ENCODE measurements around the gene CDC42BPG. TPM values are rescaled to one million over a fixed set of nuclear protein-coding genes. Genes with fewer than 3 reads are reported as not detected.

The CDC42BPG gene
- total RNA-seq, 1 experiment from 2014 or later: 24.9 TPM

DNA sequence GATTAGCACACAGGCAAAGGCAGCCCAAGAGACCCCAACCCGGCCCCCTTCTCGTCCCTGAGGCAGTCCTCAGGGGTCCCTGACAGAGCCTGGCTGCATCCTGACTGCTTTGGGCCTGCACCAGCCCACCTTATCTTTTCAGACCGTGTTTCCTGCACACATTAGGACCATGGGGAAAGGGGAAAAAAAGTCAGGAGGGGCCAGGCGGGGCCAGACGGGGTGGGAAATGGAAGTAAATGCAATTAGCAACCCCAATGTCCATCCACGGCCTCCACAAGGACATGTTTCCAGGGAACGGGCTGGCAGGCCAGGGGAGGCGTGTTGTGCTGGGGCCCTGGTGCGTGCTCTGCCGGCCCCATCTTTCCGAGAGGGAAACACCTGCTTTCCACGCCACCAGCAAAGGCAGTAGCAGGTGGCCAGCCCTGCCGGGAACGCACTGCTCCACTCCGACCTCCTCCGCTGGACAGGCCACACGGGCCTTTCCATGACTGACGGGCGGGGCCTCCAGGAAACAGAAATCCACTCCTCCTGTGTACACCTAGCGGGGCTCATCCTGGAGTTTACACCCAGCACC, 26.5 kb upstream of the CDC42BPG start:
- no peak overlapping the region for H3K27ac ChIP-seq (ENCODE audit: insufficient read length, low read depth, low read length)
- no peak overlapping the region for H3T11ph ChIP-seq (ENCODE audit: low read length)
- H3K4ac ChIP-seq (ENCODE audit: low read depth, low read length): no peak overlapping the region
- Mint-ChIP-seq H3K27ac (0 out of 7 replicates have a peak overlapping the region, but pooled peaks of 1 of the 3 experiments have one; percentile 58), H3K9me3 (no peaks in the 10 kb centered on the region), H3K4me3 (no peak overlapping the region), H3K27me3 (ENCODE audit: low read depth) (no peaks in the 10 kb centered on the region), H3K36me3 (ENCODE audit: insufficient read depth in 1 of 3, low read depth in 3 of 3) (peaks cover 4 to 14% (median 8%) of the 10 kb centered on the region in 3 experiments; a peak in 6 of 7 replicates), H3K4me1 (peaks cover 0 to 4% of the 10 kb centered on the region in 2 experiments; a peak in 2 of 4 replicates)
- no peak overlapping the region for H4K8ac ChIP-seq (replicated peaks; ENCODE audit: insufficient read length, low read depth, low read length)
- H2BK12ac ChIP-seq (ENCODE audit: insufficient read length, low read depth, low read length): no peak overlapping the region
- DNase-seq: no peak
- no peaks in the 10 kb centered on the region for H3K4me1 ChIP-seq (ENCODE audit: insufficient read depth, low read length)
- TF ChIP-seq, protein P1, sequence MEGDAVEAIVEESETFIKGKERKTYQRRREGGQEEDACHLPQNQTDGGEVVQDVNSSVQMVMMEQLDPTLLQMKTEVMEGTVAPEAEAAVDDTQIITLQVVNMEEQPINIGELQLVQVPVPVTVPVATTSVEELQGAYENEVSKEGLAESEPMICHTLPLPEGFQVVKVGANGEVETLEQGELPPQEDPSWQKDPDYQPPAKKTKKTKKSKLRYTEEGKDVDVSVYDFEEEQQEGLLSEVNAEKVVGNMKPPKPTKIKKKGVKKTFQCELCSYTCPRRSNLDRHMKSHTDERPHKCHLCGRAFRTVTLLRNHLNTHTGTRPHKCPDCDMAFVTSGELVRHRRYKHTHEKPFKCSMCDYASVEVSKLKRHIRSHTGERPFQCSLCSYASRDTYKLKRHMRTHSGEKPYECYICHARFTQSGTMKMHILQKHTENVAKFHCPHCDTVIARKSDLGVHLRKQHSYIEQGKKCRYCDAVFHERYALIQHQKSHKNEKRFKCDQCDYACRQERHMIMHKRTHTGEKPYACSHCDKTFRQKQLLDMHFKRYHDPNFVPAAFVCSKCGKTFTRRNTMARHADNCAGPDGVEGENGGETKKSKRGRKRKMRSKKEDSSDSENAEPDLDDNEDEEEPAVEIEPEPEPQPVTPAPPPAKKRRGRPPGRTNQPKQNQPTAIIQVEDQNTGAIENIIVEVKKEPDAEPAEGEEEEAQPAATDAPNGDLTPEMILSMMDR (conservative IDR thresholded peaks at IDR 0.05): no peak
- H3K14ac ChIP-seq (ENCODE audit: insufficient read depth, low read length): no peak overlapping the region
- no peak overlapping the region for H2BK15ac ChIP-seq (ENCODE audit: low read depth, low read length)
- no peak overlapping the region for H2AFZ ChIP-seq (ENCODE audit: low read length)
- H3K9ac ChIP-seq (ENCODE audit: extremely low read depth, insufficient read length, low read length): no peak overlapping the region
- no peak overlapping the region for H2BK5ac ChIP-seq (ENCODE audit: insufficient read length, low read length)
- H3K23ac ChIP-seq (ENCODE audit: insufficient read length, low read depth, low read length): no peak overlapping the region
- no peak overlapping the region for H2BK20ac ChIP-seq (ENCODE audit: low read depth, low read length, poor library complexity, severe bottlenecking)
- no peak overlapping the region for H2BK120ac ChIP-seq (ENCODE audit: low read depth, low read length, poor library complexity, severe bottlenecking)
- no CpG with 5 or more reads among the region's 20 CpGs for WGBS (ENCODE audit: extremely low coverage, insufficient read length, low lambda C conversion rate)
- no peak overlapping the region for H4K91ac ChIP-seq (ENCODE audit: insufficient read length, low read depth, low read length)
- no peak overlapping the region for H4K5ac ChIP-seq (ENCODE audit: insufficient read length, low read depth, low read length)
- H3K4me2 ChIP-seq (ENCODE audit: insufficient read depth, insufficient read length, low read length): no peak overlapping the region
- no peaks in the 10 kb centered on the region for H4K20me1 ChIP-seq (ENCODE audit: control insufficient read depth, insufficient read depth, insufficient read length)
- no peaks in the 10 kb centered on the region for H3K79me2 ChIP-seq (ENCODE audit: insufficient read depth, low read length)
- no peaks in the 10 kb centered on the region for H3K23me2 ChIP-seq (ENCODE audit: insufficient read length, low read depth, low read length, poor library complexity, severe bottlenecking)
- H3K79me1 ChIP-seq (ENCODE audit: insufficient read depth, low read depth, low read length, poor library complexity, severe bottlenecking): no peaks in the 10 kb centered on the region
- H3K56ac ChIP-seq (ENCODE audit: insufficient read length, low read depth, low read length): no peak overlapping the region
- no peaks in the 10 kb centered on the region for H3K27me3 ChIP-seq (ENCODE audit: insufficient read depth, low read length)
- no peak overlapping the region for H2AK5ac ChIP-seq (ENCODE audit: insufficient read length, low read length)
- no peaks in the 10 kb centered on the region for H3K9me3 ChIP-seq (ENCODE audit: control insufficient read depth, low read depth, low read length)
- H3K18ac ChIP-seq (ENCODE audit: insufficient read length, low read depth, low read length): no peak overlapping the region
